Body of pancreas (tissue), 4 donors: ENCODE results near the gene CPXM1.

ENCODE experiments used
- CTCF ChIP-seq, 7 experiments: fragments of 450-650 bp in 4 of 7; fragments of 200-600 bp in 3 of 7; sonication (generic) in 3 of 7; IDR thresholded peaks; one replicate each; pipeline ENCODE4 v1.5.1; 2016 to 2019; ENCODE audit warnings: antibody characterized with exemption in 7 of 7
- POLR2A ChIP-seq, 3 donors: fragments of 450-650 bp; IDR thresholded peaks; one replicate each; pipeline ENCODE4 v1.6.1; 2016; ENCODE audit warnings: antibody characterized with exemption in 3 of 3, mild to moderate bottlenecking in 2 of 3

- TF ChIP-seq POLR2A (IDR thresholded peaks at IDR 0.05), result no peak
- no peak for TF ChIP-seq CTCF (IDR thresholded peaks at IDR 0.05)
Observed at GRCh38 chr20:2768632-2769015, 31.8 kb downstream of the CPXM1 start.
